GM12872 (cell line): ENCODE data around the gene FHL2.

ENCODE experiments used
- CTCF ChIP-seq: IDR thresholded peaks from 3 replicates; pipeline ENCODE4 v1.5.1; 2011; ENCODE audit warnings: low read depth, mild to moderate bottlenecking, low read length, moderate library complexity; ENCODE audit not compliant: insufficient read depth

Gene FHL2

GRCh38 chr2:105398336-105399206, at the start of gene FHL2:
Gene FHL2, minus strand, starts transcription at chr2:105399051. Its CDS starts 12,535 bp downstream, at chr2:105386516.
- peak; percentile 50; the same call in 2 of the 3 replicates for TF ChIP-seq CTCF

GRCh38 chr2:105447476-105447875, 48.6 kb upstream of the FHL2 start:
- TF ChIP-seq CTCF: no peak

- no peak for TF ChIP-seq CTCF
These were observed 47.6 kb upstream of the FHL2 start for GRCh38 chr2:105446501-105446900.

- no peak for TF ChIP-seq CTCF
These were observed 47.1 kb upstream of the FHL2 start for GRCh38 chr2:105445976-105446375.

GRCh38 chr2:105445498-105445897, 46.6 kb upstream of the FHL2 start:
- no peak for TF ChIP-seq CTCF

- TF ChIP-seq CTCF: no peak
These were observed 45.1 kb upstream of the FHL2 start for GRCh38 chr2:105443617-105444598.

GRCh38 chr2:105442721-105443120, 43.9 kb upstream of the FHL2 start:
- no peak for TF ChIP-seq CTCF
